T-cell (primary cell): ENCODE measurements around the gene TRABD. TPM values are rescaled to one million over a fixed set of nuclear protein-coding genes. Genes with fewer than 3 reads are reported as not detected.

Experiments
- ATAC-seq, 4 experiments: fragments of 200-7000 bp in 3 of 4; fragments of 150-1000 bp in 1 of 4; cut with Tn5 transposase; replicated peaks in 1 of 4; 1 replicate in 3 of 4; 2 replicates in 1 of 4; pipeline ENCODE4 v1.10.0; 2021; ENCODE audit warnings: moderate library complexity in 3 of 4, mild to moderate bottlenecking in 2 of 4, moderate number of reproducible peaks in 1 of 4
- CTCF ChIA-PET, 2 donors: fragments of 300-600 bp; sonication (Branson Sonifier 250); formaldehyde crosslinking; loops; one replicate each; lab custom pipeline; 2022; ENCODE audit warnings: antibody characterized with exemption in 2 of 2; lab: Charles Lee
- POLR2A ChIA-PET, 2 donors: fragments of 300-600 bp; sonication (Branson Sonifier 250); formaldehyde crosslinking; loops; one replicate each; lab custom pipeline; 2022; ENCODE audit warnings: antibody characterized with exemption in 2 of 2; lab: Charles Lee
- DNase-seq, 35 experiments: peaks; one replicate each; pipeline versions ENCODE4 v3.0.0 to v3.0.0-alpha.2; 2013 to 2023
- H3K27ac ChIP-seq: one replicate; pipeline ENCODE4 v1.5.1; 2013; ENCODE audit warnings: low read length
- H3K27me3 ChIP-seq, 2 experiments: replicated peaks in 1 of 2; 1 replicate in 1 of 2; 2 replicates in 1 of 2; pipeline versions ENCODE4 v1.6.1 to v1.7.0; 2013; ENCODE audit warnings: low read length in 1 of 2, mixed read lengths in 1 of 2; ENCODE audit not compliant: control insufficient read depth in 2 of 2, insufficient read depth in 2 of 2; ENCODE audit errors: extremely low read depth in 1 of 2
- H3K36me3 ChIP-seq, 2 donors: 1 replicate in 1 of 2; 2 replicates in 1 of 2; pipeline versions ENCODE4 v1.6.1 to v1.7.0; 2013; ENCODE audit warnings: low read length in 1 of 2; ENCODE audit not compliant: control insufficient read depth in 2 of 2, insufficient read depth in 1 of 2; ENCODE audit errors: extremely low read depth in 1 of 2
- H3K4me1 ChIP-seq, 2 experiments: 1 replicate in 1 of 2; 2 replicates in 1 of 2; pipeline versions ENCODE4 v1.6.1 to v1.7.0; 2013; ENCODE audit warnings: low read length in 2 of 2, mixed read lengths in 1 of 2; ENCODE audit not compliant: insufficient read depth in 2 of 2, control insufficient read depth in 1 of 2; ENCODE audit errors: extremely low read depth in 1 of 2
- H3K4me3 ChIP-seq, 2 donors: 1 replicate in 1 of 2; 2 replicates in 1 of 2; pipeline versions ENCODE4 v1.5.1 to v1.7.0; 2013; ENCODE audit warnings: mild to moderate bottlenecking in 2 of 2, low read length in 1 of 2, moderate library complexity in 1 of 2; ENCODE audit not compliant: control insufficient read depth in 1 of 2; ENCODE audit errors: extremely low read depth in 1 of 2
- H3K9me3 ChIP-seq: 2 replicates; pipeline ENCODE4 v1.7.0; 2013
- H3K27ac Mint-ChIP-seq, 2 donors: one replicate each; pipeline ENCODE4 v1.8.0; 2020 to 2021; ENCODE audit warnings: mild to moderate bottlenecking in 2 of 2, mixed read lengths in 2 of 2
- H3K27me3 Mint-ChIP-seq, 2 donors: one replicate each; pipeline ENCODE4 v1.8.0; 2021 to 2022; ENCODE audit warnings: mixed read lengths in 2 of 2
- H3K36me3 Mint-ChIP-seq: one replicate; pipeline ENCODE4 v1.8.0; 2021; ENCODE audit warnings: mixed read lengths
- H3K4me1 Mint-ChIP-seq, 3 donors: one replicate each; pipeline ENCODE4 v1.8.0; 2020 to 2022; ENCODE audit warnings: mixed read lengths in 3 of 3, mild to moderate bottlenecking in 1 of 3
- H3K4me3 Mint-ChIP-seq, 3 donors: one replicate each; pipeline ENCODE4 v1.8.0; 2020 to 2022; ENCODE audit warnings: mild to moderate bottlenecking in 3 of 3, mixed read lengths in 3 of 3, moderate library complexity in 3 of 3
- H3K9me3 Mint-ChIP-seq, 3 donors: one replicate each; pipeline ENCODE4 v1.8.0; 2020 to 2022; ENCODE audit warnings: mixed read lengths in 3 of 3
- WGBS: methylation state at CpG from one replicate; pipeline ENCODE4 v1.1.5; 2013; ENCODE audit warnings: missing lambda C conversion rate; ENCODE audit not compliant: insufficient coverage; 5-methylcytosine and 5-hydroxymethylcytosine counted together
- total RNA-seq, 35 experiments: library from RNA in 6 of 35; stranded (reverse) in 6 of 35; fragments of 120-200 nt in 1 of 35; gene quantifications; one replicate each; pipeline versions ENCODE4 v1.2.1 to v1.2.4 and lab custom pipeline; 2013 to 2026

TRABD gene
- total RNA-seq, 5 donors from 2014 or later (not counting 1 experiment from before 2014, with no cell fraction given), result 116 to 213 (median 175) TPM

DNA sequence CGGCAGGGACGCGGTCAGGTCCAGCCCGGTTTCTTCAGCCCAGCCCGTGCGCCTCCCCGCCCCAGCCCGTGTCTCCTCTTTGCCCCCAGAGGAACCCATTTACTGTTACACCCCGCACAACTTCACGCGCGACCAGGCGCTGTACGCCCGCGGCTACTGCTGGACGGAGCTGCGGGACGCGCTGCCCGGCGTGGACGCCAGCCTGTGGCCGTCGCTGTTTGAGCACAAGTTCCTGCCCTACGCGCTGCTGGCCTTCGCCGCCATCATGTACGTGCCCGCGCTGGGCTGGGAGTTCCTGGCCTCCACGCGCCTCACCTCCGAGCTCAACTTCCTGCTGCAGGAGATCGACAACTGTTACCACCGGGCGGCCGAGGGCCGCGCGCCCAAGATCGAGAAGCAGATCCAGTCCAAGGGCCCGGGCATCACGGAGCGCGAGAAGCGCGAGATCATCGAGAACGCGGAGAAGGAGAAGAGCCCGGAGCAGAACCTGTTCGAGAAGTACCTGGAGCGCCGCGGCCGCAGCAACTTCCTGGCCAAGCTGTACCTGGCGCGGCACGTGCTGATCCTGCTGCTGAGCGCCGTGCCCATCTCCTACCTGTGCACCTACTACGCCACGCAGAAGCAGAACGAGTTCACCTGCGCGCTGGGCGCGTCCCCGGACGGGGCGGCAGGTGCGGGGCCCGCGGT lies 8.7 kb upstream of the TRABD start:
- ChIA-PET CTCF (no interaction called here), POLR2A (no interaction called here)
- no peak for ATAC-seq
- no peaks in the 10 kb centered on the region for H3K9me3 Mint-ChIP-seq
- Histone ChIP-seq H3K4me3 (no peak overlapping the region), H3K4me1 (peaks cover 0 to 4% of the 10 kb centered on the region in 2 experiments), H3K9me3 (no peaks in the 10 kb centered on the region), H3K27me3 (peaks cover 0 to 48% of the 10 kb centered on the region in 2 experiments), H3K36me3 (no peaks in the 10 kb centered on the region), H3K27ac (no peak overlapping the region)
- no peak for DNase-seq
- 97% methylated on average over 73 of the region's 76 CpGs for WGBS
- H3K36me3 Mint-ChIP-seq, result no peaks in the 10 kb centered on the region
- peaks cover 2 to 7% (median 4%) of the 10 kb centered on the region in 3 donors for H3K4me1 Mint-ChIP-seq
- H3K4me3 Mint-ChIP-seq, result no peak overlapping the region
- H3K27ac Mint-ChIP-seq, result no peak overlapping the region
- H3K27me3 Mint-ChIP-seq, result peaks cover 9 to 25% of the 10 kb centered on the region in 2 donors

DNA sequence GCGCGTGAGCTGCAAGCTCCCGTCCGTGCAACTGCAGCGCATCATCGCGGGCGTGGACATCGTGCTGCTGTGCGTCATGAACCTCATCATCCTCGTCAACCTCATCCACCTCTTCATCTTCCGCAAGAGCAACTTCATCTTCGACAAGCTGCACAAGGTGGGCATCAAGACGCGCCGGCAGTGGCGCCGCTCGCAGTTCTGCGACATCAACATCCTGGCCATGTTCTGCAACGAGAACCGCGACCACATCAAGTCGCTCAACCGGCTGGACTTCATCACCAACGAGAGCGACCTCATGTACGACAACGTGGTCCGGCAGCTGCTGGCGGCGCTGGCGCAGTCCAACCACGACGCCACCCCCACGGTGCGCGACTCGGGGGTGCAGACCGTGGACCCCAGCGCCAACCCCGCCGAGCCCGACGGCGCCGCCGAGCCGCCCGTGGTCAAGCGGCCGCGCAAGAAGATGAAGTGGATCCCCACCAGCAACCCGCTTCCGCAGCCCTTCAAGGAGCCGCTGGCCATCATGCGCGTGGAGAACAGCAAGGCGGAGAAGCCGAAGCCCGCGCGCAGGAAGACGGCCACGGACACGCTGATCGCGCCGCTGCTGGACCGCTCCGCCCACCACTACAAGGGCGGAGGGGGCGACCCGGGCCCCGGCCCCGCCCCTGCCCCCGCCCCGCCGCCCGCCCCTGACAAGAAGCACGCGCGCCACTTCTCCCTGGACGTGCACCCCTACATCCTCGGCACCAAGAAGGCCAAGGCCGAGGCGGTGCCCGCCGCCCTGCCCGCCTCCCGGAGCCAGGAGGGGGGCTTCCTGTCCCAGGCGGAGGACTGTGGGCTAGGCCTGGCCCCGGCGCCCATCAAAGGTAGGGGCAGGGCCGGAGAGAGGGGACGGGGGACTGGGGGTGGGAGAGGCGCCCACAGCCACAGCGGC lies 7.9 kb upstream of the TRABD start:
- no peaks in the 10 kb centered on the region for H3K9me3 Mint-ChIP-seq
- ChIA-PET POLR2A (no interaction called here), CTCF (no interaction called here)
- 89% methylated on average over 70 of the region's 98 CpGs for WGBS
- Histone ChIP-seq H3K9me3 (no peaks in the 10 kb centered on the region), H3K27ac (no peak overlapping the region), H3K36me3 (no peaks in the 10 kb centered on the region), H3K27me3 (peaks cover 0 to 42% of the 10 kb centered on the region in 2 experiments), H3K4me3 (no peak overlapping the region), H3K4me1 (peaks cover 0 to 4% of the 10 kb centered on the region in 2 experiments)
- DNase-seq (no peak), ATAC-seq (no peak)
- no peaks in the 10 kb centered on the region for H3K36me3 Mint-ChIP-seq
- peaks cover 5 to 17% of the 10 kb centered on the region in 2 donors for H3K27me3 Mint-ChIP-seq
- no peak overlapping the region for H3K27ac Mint-ChIP-seq
- no peak overlapping the region for H3K4me3 Mint-ChIP-seq
- H3K4me1 Mint-ChIP-seq, result peaks cover 2 to 7% (median 4%) of the 10 kb centered on the region in 3 donors

DNA sequence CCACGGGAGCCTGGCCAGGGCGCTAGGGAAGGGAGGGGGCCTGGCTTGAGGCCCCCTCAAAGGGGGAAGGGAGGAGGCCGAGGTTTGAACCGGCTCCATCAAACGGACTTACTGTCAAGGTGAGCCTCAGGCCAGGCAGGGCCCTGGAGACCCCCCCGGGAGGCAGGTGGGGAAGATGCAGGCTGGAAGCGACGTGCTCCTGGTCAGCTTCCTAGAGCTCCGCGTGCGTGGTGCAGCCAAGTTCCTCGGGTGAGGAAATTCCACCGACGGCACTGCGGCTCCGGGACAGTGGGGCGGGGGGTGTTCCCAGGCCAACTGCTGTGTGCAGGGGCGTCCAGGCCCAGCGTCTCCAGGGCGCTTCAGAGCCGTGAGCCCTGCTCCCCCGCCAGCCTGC lies 7.2 kb upstream of the TRABD start:
- CTCF ChIA-PET, result no interaction called here
- H3K27ac Mint-ChIP-seq, result no peak overlapping the region
- no peaks in the 10 kb centered on the region for H3K9me3 Mint-ChIP-seq
- POLR2A ChIA-PET, result no interaction called here
- no peak overlapping the region for H3K27ac ChIP-seq
- H3K27me3 Mint-ChIP-seq, result peaks cover 5 to 11% of the 10 kb centered on the region in 2 donors
- no peaks in the 10 kb centered on the region for H3K36me3 ChIP-seq
- H3K4me1 ChIP-seq, result peaks cover 0 to 5% of the 10 kb centered on the region in 2 experiments
- H3K36me3 Mint-ChIP-seq, result no peaks in the 10 kb centered on the region
- H3K27me3 ChIP-seq, result peaks cover 0 to 38% of the 10 kb centered on the region in 2 experiments
- 91% methylated on average over 17 of the region's 22 CpGs for WGBS
- peaks cover 2 to 7% (median 4%) of the 10 kb centered on the region in 3 donors for H3K4me1 Mint-ChIP-seq
- no peak for DNase-seq
- no peaks in the 10 kb centered on the region for H3K9me3 ChIP-seq
- H3K4me3 Mint-ChIP-seq, result no peak overlapping the region
- H3K4me3 ChIP-seq, result no peak overlapping the region
- no peak for ATAC-seq

DNA sequence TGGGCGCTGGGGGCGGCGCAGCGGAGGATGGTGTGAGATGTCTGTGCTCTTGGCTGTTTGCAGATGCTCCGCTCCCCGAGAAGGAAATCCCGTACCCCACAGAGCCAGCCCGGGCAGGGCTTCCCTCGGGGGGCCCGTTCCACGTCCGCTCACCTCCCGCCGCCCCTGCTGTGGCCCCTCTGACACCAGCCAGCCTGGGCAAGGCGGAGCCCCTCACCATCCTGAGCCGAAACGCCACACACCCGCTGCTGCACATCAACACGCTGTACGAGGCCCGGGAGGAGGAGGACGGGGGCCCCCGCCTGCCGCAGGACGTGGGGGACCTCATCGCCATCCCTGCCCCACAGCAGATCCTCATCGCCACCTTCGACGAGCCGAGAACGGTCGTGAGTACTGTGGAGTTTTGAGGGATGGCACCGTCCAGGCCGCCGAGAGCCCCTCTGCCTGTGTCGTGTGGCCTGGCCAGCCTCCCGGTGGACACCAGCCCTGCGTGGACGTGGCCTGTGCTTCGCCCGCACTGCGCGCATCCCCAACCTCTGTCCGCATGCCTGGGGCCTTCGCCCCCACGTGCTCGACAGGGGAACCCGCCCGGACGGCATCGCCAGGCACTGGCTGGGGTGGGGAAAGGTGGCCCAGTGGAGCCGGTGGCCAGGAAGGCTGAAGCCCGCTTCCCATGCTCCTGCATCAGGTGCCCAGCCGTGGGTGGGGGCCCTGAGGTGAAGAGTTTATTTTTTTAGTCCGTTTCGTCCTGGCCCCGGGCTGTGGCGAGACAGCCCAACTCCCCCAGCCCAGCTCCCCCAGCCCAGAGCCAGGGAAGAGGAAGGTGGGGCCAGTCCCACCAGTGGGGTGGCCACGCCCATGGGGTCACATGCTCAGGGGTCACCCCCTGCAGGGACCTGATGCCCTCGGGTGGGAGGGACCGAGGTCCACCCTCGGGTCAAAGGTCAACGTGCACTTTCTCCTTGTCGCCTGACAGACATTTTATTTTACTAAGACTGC lies 6.5 kb upstream of the TRABD start:
- Histone ChIP-seq H3K27ac (no peak overlapping the region), H3K27me3 (peaks cover 0 to 37% of the 10 kb centered on the region in 2 experiments), H3K4me1 (peaks cover 0 to 6% of the 10 kb centered on the region in 2 experiments), H3K4me3 (no peak overlapping the region), H3K9me3 (no peaks in the 10 kb centered on the region), H3K36me3 (no peaks in the 10 kb centered on the region)
- WGBS, result 87% methylated on average over 46 of the region's 64 CpGs
- peaks cover 5 to 8% of the 10 kb centered on the region in 2 donors for H3K27me3 Mint-ChIP-seq
- no peaks in the 10 kb centered on the region for H3K36me3 Mint-ChIP-seq
- no peaks in the 10 kb centered on the region for H3K9me3 Mint-ChIP-seq
- H3K27ac Mint-ChIP-seq, result no peak overlapping the region
- DNase-seq (no peak), ATAC-seq (no peak)
- ChIA-PET POLR2A (no interaction called here), CTCF (no interaction called here)
- peaks cover 5 to 7% (median 6%) of the 10 kb centered on the region in 3 donors for H3K4me1 Mint-ChIP-seq
- no peak overlapping the region for H3K4me3 Mint-ChIP-seq

DNA sequence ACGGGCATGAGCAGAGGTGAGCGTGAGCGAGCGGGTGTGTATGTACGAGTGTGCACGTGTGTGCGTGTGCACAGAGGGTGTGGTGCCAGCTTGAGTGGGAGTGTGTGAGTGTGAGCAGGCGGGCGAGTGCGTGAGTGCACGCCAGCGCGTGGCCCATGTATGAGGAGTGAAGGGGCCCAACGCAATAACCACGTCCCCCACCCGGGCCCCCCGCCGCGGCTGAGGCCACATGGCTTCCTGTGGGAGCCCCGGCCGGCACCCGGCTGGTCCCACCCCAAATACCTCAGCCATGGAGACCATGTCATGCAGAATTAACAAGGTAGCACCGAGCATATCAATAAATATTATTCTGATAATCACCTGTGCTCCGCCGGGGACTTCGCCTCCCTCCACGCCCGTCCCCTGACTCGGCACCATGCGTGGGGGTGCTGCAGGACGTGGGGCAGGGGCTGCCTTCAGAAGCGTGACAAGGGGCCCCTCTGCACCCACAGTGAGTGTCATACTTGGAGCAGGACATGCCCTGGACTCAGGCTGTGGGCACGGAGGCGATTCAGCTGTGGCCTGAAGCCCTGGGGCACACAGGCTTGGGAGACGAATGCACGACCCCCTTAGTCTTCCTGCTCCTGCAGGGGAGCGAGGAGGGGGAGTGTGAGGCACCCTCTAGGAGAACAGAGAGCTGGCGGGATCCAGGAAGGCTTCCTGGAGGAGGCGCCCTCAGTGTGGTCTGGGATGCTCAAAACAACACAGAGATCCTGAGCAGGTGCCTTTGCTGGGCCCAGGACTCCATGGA lies 5.6 kb upstream of the TRABD start:
- Mint-ChIP-seq H3K27me3 (peaks cover 5 to 8% of the 10 kb centered on the region in 2 donors), H3K4me3 (no peak overlapping the region), H3K36me3 (no peaks in the 10 kb centered on the region), H3K27ac (peak overlapping the region in 1 of 2 donors; percentile 19), H3K4me1 (peaks cover 7 to 10% (median 8%) of the 10 kb centered on the region in 3 donors), H3K9me3 (no peaks in the 10 kb centered on the region)
- POLR2A ChIA-PET, result no interaction called here
- no peak overlapping the region for H3K27ac ChIP-seq
- no peak overlapping the region for H3K4me3 ChIP-seq
- CTCF ChIA-PET, result no interaction called here
- H3K9me3 ChIP-seq, result no peaks in the 10 kb centered on the region
- H3K36me3 ChIP-seq, result no peaks in the 10 kb centered on the region
- H3K27me3 ChIP-seq, result peaks cover 0 to 35% of the 10 kb centered on the region in 2 experiments
- no peak for ATAC-seq
- H3K4me1 ChIP-seq, result peaks cover under 1 to 13% of the 10 kb centered on the region in 2 experiments
- no peak for DNase-seq
- WGBS, result 54% methylated on average over 35 of the region's 39 CpGs
